Inferior parietal cortex (tissue), 1 donor: ENCODE results near the gene MEST.
"Not testable (repeated sequence)": the region's sequence is repeated elsewhere in the genome, so short reads cannot be mapped to it uniquely, and the experiment has no call there.

ENCODE experiments used
- DNase-seq: peaks from one replicate; pipeline ENCODE4 v3.0.0-alpha.2; 2016; ENCODE audit errors: extremely low spot score

The MEST gene, protein sequence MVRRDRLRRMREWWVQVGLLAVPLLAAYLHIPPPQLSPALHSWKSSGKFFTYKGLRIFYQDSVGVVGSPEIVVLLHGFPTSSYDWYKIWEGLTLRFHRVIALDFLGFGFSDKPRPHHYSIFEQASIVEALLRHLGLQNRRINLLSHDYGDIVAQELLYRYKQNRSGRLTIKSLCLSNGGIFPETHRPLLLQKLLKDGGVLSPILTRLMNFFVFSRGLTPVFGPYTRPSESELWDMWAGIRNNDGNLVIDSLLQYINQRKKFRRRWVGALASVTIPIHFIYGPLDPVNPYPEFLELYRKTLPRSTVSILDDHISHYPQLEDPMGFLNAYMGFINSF

DNA sequence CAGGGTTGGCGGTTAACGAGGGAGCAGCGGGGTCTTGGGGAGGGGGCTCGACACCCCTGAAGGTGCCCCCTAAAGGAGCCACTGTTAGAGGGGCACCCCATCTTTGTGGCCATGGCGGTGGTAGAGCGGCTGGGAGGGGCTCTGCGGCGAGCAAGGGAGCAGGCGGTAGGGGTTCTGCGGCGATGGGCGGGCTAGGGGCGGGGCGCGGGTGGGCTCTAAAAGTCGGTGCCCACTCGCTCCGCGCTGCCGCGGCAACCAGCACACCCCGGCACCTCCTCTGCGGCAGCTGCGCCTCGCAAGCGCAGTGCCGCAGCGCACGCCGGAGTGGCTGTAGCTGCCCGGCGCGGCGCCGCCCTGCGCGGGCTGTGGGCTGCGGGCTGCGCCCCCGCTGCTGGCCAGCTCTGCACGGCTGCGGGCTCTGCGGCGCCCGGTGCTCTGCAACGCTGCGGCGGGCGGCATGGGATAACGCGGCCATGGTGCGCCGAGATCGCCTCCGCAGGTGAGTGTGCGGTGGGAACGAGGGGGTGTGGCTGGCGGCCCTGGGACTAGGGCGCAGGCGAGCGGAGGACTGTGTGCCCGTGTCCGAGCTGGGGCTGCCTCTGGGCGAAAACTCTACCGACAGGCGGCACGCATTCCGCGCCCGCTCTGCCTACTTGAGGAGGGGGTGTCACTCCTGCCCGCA lies at the start of gene MEST:
MEST (plus strand) TSS at position 245 of the 682 bp plus-strand sequence; CDS start at position 474, 229 bp downstream.
- no peak for DNase-seq

DNA sequence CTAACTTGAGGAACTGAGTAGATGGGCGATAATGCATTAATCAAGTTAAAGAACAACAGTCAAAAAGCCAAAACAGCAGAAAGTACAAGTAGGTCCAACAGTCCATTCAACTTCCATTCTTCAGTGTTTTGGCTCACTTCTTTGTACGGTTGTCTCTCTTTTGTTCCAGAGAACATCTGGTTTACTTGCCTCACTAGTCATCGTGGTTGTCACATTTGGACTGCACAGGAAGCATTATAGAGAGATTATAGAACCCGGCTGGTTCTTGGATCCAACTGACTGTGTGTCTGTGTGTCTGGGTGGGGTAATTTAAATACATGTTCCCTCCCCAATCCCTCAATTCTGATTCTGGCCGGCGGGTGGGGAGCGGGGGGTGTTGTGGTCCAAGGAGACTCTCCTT lies 49.3 kb upstream of the MEST start:
- DNase-seq = no peak

DNA sequence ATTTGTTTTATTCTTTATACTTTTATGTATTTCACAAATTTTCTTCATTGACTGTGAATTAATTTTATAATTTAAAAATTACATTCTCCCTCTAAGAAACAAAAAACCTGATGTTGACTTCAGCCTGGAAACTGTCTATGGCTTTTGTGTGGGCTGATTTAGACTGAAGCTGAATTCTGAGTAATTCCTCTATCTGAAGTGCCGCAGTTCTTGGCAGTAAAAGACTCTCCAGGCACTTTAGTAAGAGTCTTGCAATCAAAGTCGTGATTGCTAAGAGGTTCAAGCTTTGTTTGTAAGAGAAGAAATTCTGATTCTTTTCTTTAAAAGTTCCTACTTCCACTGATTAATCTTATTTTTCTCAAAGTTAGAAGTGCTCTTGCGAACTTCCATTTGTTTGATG lies 47.7 kb upstream of the MEST start:
- DNase-seq = no peak

DNA sequence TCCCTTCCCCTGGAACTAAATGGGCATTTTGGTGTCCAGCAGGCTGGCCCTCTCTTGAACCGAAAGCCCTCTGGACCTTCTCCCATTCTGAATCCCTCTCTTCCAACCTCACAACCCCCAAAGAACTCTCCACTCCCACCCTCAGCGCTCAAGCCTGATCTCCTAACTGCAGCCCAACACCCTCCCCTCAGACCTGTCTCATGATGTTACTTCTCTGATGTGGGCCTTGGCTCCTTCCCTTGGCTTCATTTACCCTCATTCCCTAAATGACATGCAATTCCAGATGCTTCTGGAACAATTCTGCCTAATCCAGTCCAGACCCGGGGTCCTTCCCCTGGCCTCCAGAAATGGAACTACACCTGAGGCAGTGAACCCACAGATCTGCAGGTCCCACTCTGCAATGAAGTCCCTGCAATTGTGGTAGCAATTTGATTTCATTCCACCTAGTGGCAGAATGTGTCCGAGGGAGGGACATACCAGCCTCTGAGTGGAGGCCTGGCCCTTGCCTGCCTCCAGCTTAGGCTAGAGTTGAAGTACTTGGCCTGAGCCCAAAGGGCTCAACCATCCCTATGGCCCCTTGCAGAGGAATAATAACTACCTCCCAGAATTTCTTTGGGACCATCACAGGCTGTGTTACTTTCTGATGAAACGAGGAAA lies 47.0 kb upstream of the MEST start:
- no peak for DNase-seq

DNA sequence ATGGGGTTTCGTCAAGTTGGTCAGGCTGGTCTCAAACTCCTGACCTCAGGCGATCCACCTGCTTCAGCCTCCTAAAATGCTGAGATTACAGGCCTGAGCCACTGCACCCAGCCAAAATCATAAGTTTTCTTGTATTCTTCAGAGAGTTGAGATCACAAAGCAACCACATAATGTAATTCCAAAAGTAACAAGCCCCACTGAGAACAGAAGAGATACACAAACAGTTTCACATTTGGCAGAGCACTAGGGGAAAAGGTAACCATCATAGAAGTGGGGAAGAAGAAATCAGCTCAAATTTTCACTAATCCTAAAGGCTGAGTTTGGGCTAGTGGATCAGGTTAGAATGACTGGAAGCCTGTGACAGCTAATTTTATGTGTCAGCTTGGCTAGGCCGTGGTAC lies 45.6 kb upstream of the MEST start:
- no peak for DNase-seq

DNA sequence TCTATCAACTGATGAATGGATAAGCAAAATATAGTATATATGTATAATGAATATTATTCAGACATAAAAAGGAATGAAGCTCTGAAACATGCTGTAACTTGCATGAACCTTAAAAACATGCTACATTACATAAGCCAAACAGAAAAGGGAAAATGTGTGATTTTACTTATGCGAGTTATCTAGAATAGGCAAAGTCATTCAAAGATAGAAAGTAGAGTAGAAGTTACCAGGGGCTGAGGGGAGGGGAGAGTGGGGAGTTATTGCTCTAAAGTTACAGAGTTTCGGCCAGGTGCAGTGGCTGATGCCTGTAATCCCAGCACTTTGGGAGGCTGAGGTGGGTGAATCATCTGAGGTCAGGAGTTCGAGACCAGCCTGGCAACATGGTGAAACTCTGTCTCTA lies 40.5 kb upstream of the MEST start:
- DNase-seq = not testable (repeated sequence)

DNA sequence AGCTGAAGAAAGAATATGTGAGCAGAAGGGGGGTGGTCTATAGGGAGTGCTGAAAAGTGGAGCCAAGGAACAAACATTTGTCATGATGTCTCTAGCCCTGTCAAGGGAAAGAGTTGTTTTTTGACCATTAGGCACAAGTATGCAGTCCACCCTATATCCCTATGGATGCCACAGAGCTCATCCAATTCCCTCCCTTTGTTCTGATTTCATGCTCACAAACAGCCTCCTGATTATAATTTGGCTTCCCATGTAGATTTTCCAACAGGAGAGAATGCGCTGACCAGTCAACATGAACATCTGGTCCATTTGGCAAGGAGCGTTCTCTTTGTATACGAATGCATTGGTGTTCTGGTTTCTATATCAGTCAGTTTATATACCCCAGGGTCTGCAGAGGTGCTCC lies 38.9 kb upstream of the MEST start:
- no peak for DNase-seq

DNA sequence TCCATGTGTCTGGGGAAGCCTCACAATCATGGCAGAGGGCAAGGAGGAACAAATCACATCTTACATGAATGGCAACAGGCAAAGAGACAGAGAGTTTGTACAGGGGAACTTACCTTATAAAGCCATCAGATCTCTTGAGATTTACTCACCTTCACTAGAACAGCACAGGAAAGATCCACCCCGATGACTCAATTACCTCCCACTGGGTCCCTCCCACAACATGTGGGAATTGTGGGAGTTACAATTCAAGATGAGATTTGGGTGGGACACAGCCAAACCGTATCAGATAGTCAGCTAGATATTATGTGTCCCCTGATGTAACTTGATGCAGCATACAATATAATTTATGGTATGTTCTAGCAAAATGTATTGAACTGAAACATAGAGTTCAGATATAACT lies 36.9 kb upstream of the MEST start:
- DNase-seq = no peak

DNA sequence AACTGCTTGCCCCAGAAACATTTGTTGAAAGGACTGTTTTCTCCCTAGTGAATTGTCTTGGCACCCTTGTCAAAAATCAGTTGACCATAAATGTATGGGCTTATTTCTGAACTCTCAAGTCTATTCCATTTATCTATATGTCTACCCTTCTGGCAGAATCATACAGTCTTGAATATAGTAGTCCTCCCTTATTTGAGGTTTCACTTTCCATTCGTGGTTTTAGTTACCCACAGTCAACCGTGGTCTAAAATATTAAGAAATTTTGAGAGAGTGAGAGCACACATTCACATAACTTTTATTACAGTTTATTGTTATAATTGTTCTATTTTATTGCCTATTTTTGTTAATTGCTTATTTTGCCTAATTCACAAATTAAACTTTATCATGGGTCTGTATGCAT lies 33.6 kb upstream of the MEST start:
- no peak for DNase-seq

DNA sequence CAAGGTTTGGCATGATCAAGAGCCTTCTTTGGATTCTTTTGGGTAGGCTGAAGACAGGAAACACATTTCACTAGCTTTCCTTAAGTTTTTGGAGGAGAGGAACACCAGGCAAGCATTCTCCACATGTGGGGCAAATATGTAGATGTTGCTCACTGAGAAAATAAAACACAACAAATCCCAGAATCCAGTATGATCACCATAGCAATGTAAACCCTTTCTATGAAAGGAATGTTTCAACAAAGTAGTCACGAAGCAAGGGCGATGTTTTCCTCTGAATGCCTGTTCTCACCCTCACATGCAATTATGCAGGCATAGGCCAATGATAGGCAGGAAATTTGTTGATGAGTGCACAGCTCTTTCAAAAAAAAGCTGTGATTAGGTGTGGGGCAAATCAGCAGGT lies 30.6 kb upstream of the MEST start:
- DNase-seq = no peak

DNA sequence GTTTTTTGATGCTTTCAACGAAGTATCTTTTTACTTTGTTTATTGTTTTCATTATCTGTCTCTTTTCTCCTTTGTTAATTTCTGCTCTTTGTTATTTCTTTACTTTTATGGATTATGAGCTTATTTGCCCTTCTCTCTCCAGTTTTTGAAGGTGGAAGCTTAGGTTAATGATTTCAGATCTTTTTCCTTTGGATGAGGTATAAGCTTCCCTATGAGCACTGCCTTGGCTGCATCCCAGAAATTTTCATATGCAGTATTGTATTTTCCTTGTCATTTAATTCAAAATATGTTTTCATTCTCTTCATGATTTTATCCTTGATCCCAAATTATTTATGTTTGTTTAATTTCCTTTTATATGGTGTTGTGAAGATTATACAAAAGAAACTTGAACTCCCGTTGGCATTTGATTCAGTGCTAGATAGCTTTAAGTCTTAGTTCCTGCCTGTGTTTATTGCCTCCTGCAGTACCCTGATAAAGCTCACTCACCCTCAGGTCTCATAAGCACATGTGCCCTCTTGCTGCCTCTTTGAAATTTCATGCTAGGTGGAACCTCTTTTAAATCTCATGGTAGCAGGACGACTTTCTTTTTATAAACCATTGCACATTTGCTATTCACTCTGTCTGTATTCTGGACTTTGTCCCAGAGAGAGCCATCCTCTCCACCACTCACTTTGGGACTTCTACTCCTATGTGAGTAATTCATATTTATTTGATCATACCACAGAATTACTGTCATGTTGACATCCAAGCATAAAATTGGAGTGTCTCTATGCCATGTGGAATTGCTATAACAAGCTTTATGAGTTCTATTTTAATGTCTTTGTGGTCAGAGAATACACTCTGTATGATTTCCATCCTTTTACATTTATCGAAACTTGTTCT lies 28.1 kb upstream of the MEST start:
- DNase-seq = no peak

DNA sequence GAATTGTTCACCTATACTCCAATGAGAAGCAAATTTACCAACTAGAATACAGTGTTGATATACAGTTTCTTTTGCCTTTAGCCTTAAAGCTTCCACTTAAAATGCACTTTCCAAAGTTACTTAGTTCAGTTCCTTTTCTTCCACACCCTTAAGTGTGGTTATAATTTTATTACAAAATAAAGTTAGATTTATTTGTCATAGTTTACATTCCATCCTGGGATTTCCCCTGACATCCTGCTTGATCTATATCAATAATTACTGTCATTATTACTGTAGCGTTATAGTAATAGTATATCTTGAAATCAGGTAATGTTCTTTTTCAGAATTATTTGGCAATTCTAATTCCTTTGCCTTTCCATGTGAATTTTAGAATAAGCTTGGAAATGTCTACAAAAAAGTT lies 23.3 kb upstream of the MEST start:
- DNase-seq = no peak

DNA sequence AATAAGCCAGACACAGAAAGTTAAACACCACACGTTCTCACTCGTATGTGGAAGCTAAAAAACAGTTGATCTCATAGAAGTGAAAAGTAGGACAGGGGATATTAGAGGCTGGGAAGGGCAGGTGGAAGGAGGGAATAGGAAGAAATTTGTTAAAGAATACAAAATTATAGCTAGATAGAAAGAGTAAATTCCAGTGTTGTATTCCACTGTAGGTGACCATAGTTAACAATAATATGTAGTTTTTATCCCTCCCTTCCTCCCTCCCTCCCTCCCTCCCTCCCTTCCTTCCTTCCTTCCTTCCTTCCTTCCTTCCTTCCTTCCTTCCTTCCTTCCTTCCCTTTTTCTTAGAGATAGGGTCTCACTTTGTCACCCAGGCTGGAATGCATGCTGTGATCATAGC lies 19.9 kb upstream of the MEST start:
- no peak for DNase-seq

DNA sequence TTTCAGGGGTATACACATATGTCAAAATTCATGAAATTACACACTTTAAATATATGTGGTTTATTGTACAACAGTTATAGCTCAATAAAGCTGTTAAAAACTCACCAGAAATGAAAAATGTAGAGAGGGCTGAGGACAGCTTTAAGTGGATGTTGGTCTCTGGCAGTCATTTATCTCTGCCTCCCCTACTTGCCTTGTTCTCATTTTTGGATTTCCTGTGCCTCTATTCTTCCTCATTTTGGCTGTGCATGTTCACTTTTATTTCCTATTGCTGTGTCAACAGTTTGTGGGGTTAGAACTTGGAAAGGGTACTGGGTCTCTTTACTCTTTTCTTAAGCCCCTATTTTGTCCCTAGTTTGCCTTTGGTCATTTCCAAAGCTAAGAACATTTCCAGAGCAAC lies 18.6 kb upstream of the MEST start:
- no peak for DNase-seq

DNA sequence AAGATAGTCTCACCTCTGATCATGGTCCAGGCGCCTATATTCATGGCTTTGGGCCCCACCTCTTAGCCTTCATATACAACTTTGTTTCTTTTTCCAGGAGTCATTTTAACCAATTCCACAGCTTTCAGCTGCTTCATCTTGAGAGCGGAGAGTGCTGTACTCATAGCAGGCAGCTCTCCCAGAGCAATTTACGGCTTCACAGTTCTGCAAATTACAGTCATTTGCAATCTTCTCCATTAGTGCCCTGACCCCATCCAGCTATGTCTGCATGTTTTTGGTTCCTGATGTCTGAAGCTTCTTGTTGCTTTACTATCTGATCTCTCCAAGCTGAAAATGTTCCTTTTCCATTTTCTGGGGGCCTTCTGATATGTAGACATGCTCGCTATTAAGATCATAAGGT lies 18.0 kb upstream of the MEST start:
- DNase-seq = no peak

DNA sequence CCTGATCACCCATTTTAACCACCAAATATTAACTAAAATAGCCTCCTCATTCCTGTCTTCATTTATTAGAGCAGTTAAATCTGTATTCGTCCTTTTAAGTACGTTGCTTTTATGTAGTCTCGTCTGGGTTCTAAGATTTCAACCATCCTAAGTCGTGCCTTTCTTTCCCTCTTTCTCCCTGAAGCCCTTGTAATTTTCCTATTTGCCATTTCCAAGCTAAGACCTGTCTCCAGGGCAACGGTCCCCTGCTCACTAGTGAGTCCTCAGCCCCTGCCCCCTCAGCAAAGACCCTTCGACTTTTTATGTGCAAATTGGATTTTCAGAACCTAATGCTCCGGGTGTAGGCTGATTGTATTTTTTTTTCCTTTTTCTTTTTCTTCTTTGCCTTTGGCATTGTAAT lies 16.1 kb upstream of the MEST start:
- no peak for DNase-seq

DNA sequence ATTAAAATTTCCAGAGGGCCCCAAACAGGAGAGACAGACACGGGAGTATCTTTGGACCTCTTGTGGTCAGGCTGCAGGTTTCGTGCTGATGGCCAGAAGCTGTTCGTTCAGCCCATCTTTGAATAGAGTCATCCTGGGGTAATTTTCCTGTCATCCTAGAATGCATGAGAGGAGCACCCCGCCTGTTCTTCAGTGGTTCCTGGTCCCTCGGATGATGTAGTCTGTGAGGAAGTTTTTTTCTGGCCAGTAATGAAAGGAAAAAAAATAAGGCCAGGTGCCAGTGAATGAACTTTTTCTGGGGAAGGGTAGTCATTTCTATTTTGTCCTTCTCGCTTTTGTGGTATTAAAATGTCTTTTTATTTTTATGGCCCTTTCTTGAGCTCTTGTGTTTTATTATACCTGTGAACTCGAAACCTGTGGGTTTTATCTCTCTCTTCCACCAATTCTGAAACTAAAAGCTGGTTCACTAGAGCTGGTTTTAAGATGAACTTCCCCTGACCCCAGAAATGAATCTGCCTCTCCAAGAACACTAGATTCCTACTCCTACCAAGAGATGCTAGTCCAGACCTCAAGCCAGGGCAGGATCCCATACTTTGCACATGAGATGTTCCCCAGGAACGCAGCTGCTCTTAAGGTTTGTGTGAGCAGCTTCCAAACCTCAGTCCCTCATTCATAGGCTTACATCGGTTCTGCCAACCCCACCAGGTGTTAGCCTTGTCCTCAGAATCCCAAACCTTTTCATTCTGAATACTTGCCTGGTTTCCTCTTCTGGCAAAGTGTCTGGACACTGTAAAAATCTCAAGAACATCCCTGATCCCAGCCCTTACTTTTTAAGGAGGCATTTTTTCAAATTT lies 15.4 kb upstream of the MEST start:
- no peak for DNase-seq

DNA sequence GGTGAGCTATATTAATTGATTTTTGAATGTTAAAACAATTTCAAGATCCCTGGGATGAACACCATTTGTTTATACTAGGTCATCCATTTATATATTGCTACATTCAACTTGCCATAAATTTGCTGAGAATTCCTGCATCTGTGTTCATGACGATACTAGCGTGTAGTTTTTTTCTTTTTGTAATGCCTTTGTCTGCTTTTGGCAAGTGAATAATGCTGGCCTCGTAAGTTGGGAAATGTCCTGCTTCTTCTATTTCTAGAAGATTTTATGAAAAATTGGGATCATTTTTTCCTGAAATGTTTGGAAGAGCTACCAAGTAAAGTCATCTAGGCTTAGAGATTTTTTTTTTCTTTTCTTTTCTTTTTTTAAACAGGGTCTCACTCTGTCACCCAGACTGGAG lies 12.9 kb upstream of the MEST start:
- DNase-seq = no peak

DNA sequence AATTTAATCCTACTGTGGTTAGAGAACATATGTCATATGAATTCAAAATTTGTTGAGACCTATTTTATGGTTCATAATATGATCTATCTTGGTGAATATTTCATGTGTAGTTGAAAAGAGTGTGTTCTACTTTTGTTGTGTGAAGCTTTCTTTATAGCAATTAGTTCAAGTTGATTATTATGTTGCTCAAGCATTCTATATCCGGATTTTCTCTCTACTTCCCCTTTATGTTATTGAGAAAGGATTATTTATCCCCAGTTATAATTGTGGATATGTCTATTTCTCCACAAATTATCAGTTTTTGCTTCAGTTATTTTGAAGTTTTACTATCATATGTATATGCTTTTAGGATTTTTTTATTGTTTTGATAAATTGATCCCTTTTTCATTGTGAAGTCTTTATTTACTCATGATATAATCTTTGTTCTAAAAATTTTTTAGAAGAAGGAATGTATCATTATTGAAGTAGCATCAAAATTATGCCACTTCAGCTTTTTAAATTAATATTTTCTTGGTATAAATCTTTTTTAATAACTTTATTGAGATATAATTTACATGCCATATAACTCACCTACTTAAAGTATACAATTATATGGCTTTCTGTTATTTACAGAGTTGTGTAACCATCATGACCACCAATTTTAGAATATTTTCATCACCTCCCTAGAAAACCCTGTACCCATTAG lies 12.0 kb upstream of the MEST start:
- DNase-seq = no peak

DNA sequence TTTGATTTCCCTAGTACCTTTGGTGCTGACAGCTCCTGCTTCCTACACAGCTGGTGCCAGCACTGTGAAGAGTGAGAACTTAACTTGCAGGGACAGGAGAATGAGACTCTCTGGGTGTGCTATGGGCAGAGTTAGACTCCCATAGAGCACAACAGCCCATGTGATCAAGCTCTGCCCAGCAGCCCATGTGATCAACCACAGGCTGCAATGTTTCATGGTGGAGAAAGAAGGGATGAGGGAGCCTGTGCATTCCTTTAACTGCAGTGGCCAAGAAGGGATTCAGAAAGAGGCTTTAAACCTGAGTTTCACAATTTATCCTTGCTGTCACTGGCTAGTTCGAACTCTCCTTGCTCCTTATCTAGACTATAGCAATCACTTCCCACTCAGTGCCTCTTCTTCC lies 10.0 kb upstream of the MEST start:
- DNase-seq = no peak

DNA sequence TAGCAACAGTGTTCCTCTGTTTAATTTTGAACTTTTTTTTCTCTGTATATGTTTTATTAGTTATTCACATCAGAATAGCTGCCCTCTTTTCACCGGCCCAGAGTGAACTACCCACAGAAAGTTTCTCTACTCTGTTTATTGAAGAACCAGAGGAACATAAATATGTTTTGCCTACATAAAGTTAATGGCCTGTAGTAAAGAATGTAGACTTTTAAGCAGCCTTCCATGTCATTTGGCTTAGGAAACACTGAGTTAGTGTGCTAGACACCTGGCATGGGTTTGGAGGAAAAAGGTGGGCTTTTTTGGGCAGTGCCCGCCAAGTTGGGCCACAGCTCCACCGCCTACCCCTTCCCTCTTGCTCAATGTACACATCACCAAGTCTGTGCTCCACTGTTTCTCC lies 8.9 kb upstream of the MEST start:
- DNase-seq = no peak
